Hematopoietic multipotent progenitor cell treated with erythropoietin and hydrocortisone succinate and interleukin-3 and kit ligand, for 17 days (in vitro differentiated cells): ENCODE results near the gene KCNS3.
"Not testable (repeated sequence)": the region's sequence is repeated elsewhere in the genome, so short reads cannot be mapped to it uniquely, and the experiment has no call there.

Source experiments
- DNase-seq: peaks from one replicate; pipeline ENCODE4 v3.0.0-alpha.2; 2015; ENCODE audit warnings: low spot score

KCNS3 gene

GRCh38 chr2:17943444-17943843, 65.0 kb downstream of the KCNS3 start:
- no peak for DNase-seq

- no peak for DNase-seq
These were observed 68.6 kb downstream of the KCNS3 start for GRCh38 chr2:17947113-17947512.

- no peak for DNase-seq
These were observed 71.5 kb downstream of the KCNS3 start for GRCh38 chr2:17950006-17950405.

GRCh38 chr2:17951563-17951962, 73.1 kb downstream of the KCNS3 start:
- DNase-seq, result no peak

- no peak for DNase-seq
These were observed 80.1 kb downstream of the KCNS3 start for GRCh38 chr2:17958466-17959092.

GRCh38 chr2:17959356-17959755, 80.9 kb downstream of the KCNS3 start:
- DNase-seq, result no peak

GRCh38 chr2:17959833-17960232, 81.4 kb downstream of the KCNS3 start:
- DNase-seq, result no peak

GRCh38 chr2:17960925-17961324, 82.5 kb downstream of the KCNS3 start:
- no peak for DNase-seq

- DNase-seq, result no peak
These were observed 83.3 kb downstream of the KCNS3 start for GRCh38 chr2:17961789-17962188.

GRCh38 chr2:17962876-17963275, 84.4 kb downstream of the KCNS3 start:
- DNase-seq, result no peak

- DNase-seq, result not testable (repeated sequence)
These were observed 85.1 kb downstream of the KCNS3 start for GRCh38 chr2:17963571-17963970.

- DNase-seq, result no peak
These were observed 86.7 kb downstream of the KCNS3 start for GRCh38 chr2:17965196-17965595.

GRCh38 chr2:17966798-17967197, 88.3 kb downstream of the KCNS3 start:
- no peak for DNase-seq

- no peak for DNase-seq
These were observed 91.2 kb downstream of the KCNS3 start for GRCh38 chr2:17969661-17970060.

GRCh38 chr2:17971531-17972125, 93.2 kb downstream of the KCNS3 start:
- no peak for DNase-seq

GRCh38 chr2:17972991-17973390, 94.5 kb downstream of the KCNS3 start:
- no peak for DNase-seq

GRCh38 chr2:17975401-17975800, 96.9 kb downstream of the KCNS3 start:
- DNase-seq, result no peak

GRCh38 chr2:17976871-17977746, 98.6 kb downstream of the KCNS3 start:
- no peak for DNase-seq

- DNase-seq, result no peak
These were observed 101.2 kb downstream of the KCNS3 start for GRCh38 chr2:17979707-17980106.

- no peak for DNase-seq
These were observed 103.5 kb downstream of the KCNS3 start for GRCh38 chr2:17981936-17982335.
